Thyroid gland (tissue), 4 donors: ENCODE results near the gene LGALS7B.
"Not testable (repeated sequence)": the region's sequence is repeated elsewhere in the genome, so short reads cannot be mapped to it uniquely, and the experiment has no call there.

ENCODE experiments used
- CTCF ChIP-seq, 6 experiments: fragments of 200-600 bp in 3 of 6; fragments of 450-650 bp in 3 of 6; sonication (generic) in 3 of 6; IDR thresholded peaks; one replicate each; pipeline ENCODE4 v1.5.1; 2016 to 2019; ENCODE audit warnings: antibody characterized with exemption in 6 of 6, mild to moderate bottlenecking in 2 of 6, inconsistent platforms in 1 of 6, moderate library complexity in 1 of 6
- POLR2A ChIP-seq, 2 donors: fragments of 450-650 bp; IDR thresholded peaks; one replicate each; pipeline ENCODE4 v1.6.1; 2017; ENCODE audit warnings: antibody characterized with exemption in 2 of 2, mild to moderate bottlenecking in 2 of 2, moderate library complexity in 1 of 2

- not testable (repeated sequence) for TF ChIP-seq CTCF, POLR2A (IDR thresholded peaks at IDR 0.05)
Observed at GRCh38 chr19:38821230-38821825, 32.3 kb downstream of the LGALS7B start.
